Measurements from ENCODE around the gene ABCG2.

GRCh38 chr4:88185906-88186305 is 27.5 kb upstream of the ABCG2 start:
- TF ChIP-seq CTCF (IDR thresholded peaks at IDR 0.05) (no peak), POLR2A (IDR thresholded peaks at IDR 0.05) (no peak)

Measured in Peyer's patch (tissue), 4 donors.